ENCODE results near the gene ARHGEF38.

Gene ARHGEF38

DNA sequence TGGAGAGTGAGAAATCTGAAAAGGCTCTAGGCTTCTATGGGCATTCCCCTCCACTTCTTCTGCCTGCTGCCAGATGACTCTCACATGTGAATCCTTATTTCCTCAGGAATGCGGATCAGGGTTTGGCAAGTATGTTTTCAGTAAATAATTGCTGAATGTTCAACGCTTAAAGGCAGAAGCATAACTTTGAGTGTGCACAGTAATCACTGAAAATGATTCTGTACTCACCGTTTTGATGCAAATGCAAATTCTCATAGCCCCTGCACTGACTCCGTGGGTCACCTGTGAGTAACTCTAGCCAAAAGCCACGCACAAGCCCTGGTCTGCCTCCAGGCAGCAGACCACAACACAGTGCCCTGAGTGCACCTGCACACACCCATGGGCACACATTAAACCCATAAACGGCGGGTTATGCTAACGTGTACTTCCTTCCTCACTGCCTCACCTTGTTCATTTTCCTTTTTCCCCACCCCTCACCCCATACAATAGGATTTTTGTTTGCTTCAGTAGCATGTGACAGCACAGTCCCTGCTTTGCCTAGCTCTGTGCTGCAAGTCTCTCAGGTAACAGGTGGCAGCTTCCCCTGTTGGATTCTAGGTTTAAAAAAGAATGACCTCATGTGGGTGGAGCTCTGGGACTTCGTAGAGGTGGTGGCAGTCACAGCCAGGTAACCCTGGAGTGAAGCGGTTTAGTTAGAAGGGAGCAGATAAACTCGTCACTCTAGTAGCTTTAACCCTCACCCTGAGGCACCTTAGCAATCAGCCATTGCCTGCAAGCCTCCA lies at the start of gene ARHGEF38:
Gene ARHGEF38, plus strand, starts transcription at position 656 of the 782 bp plus-strand sequence. CDS start 146 bp downstream, outside the sequence.
- FAIRE-seq (no peak), DNase-seq (ENCODE audit: insufficient read length, low spot score) (no peak)

GRCh38 chr4:105503484-105503883 lies 48.9 kb upstream of the ARHGEF38 start:
- FAIRE-seq = no peak
- DNase-seq (ENCODE audit: insufficient read length, low spot score) = no peak

GRCh38 chr4:105504744-105505143 lies 47.7 kb upstream of the ARHGEF38 start:
- FAIRE-seq (no peak), DNase-seq (ENCODE audit: insufficient read length, low spot score) (no peak)

GRCh38 chr4:105509291-105509690 lies 43.1 kb upstream of the ARHGEF38 start:
- FAIRE-seq (peak; percentile 42), DNase-seq (ENCODE audit: insufficient read length, low spot score) (peak; percentile 4)

GRCh38 chr4:105509714-105510113 lies 42.7 kb upstream of the ARHGEF38 start:
- no peak for FAIRE-seq

GRCh38 chr4:105510245-105510644 lies 42.2 kb upstream of the ARHGEF38 start:
- DNase-seq (ENCODE audit: insufficient read length, low spot score) (no peak), FAIRE-seq (no peak)

More at GRCh38 chr4:105509714-105510113, 42.7 kb upstream of the ARHGEF38 start:
- no peak for DNase-seq (ENCODE audit: insufficient read length, low spot score)

GRCh38 chr4:105520819-105521790 lies 31.3 kb upstream of the ARHGEF38 start:
- peak; percentile 92 for FAIRE-seq
- peak; percentile 20 for DNase-seq (ENCODE audit: insufficient read length, low spot score)

- no peak for DNase-seq (ENCODE audit: insufficient read length, low spot score)
- FAIRE-seq = no peak
Measured at GRCh38 chr4:105526656-105527055, 25.8 kb upstream of the ARHGEF38 start.

DNA sequence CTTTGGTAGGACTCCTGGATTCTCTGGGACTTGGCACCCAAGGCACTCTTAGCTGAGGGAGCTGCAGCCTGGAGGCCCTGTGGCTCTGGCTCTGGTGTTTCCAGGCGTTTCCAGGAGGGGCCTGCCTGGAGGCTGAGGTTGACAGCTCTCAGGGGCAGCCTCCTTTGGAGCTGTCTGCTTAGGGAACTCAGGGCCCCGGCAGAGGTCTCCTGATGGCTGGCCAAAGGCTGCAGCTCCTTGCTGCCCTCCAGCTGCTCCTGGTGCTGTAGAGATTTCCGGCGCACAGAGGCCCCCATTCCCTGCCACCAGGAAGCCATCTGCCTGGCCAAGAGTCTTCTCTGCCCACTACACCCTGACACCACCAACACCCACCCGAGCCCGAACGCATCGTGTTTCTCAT lies 25.3 kb upstream of the ARHGEF38 start:
- no peak for FAIRE-seq
- DNase-seq (ENCODE audit: insufficient read length, low spot score) = no peak

DNA sequence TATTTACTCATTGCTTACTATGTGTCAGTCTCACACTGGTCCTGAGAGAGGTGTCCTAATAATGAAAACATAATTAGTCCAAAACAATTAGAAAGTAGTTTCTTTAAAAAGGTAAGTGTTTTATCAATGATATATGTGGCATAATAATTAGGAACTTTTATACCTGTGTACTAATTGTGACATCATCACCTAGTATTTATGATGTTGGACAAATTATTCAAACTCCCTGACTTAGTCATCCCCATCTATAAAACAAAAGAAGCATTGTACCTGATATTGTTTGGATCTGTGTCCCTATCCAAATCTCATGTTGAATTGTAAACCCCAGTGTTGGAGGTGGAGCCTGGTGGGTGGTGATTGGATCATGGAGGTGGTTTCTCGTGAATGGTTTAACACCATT lies 15.8 kb upstream of the ARHGEF38 start:
- no peak for FAIRE-seq

GRCh38 chr4:105541420-105541819 lies 11.0 kb upstream of the ARHGEF38 start:
- DNase-seq (ENCODE audit: insufficient read length, low spot score) (no peak), FAIRE-seq (no peak)

More for the DNA sequence above, 15.8 kb upstream of the ARHGEF38 start:
- DNase-seq (ENCODE audit: insufficient read length, low spot score) = no peak

DNA sequence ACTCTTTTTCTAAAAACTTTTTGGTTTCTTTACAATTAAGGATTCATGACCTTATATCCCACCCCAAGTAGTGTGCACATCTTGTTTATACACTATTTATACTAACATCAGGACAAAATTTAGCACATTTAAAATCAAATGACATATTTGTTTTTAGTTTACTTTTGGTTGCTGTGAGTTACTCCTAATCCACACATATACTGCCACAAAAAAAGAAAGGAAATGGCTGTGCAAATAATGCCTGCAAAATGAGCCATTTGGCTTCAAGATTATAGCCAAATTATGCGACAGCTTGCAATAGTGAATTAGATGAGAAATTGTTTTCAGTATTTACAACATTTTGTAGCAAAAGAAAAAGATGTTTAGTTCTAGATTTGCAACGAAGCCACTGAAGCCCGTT lies 10.4 kb upstream of the ARHGEF38 start:
- DNase-seq (ENCODE audit: insufficient read length, low spot score) (no peak), FAIRE-seq (no peak)

- FAIRE-seq = no peak
- DNase-seq (ENCODE audit: insufficient read length, low spot score) = no peak
Measured at GRCh38 chr4:105543346-105543745, 9.1 kb upstream of the ARHGEF38 start.

- DNase-seq (ENCODE audit: insufficient read length, low spot score) (no peak), FAIRE-seq (no peak)
Measured at GRCh38 chr4:105543881-105544280, 8.5 kb upstream of the ARHGEF38 start.

DNA sequence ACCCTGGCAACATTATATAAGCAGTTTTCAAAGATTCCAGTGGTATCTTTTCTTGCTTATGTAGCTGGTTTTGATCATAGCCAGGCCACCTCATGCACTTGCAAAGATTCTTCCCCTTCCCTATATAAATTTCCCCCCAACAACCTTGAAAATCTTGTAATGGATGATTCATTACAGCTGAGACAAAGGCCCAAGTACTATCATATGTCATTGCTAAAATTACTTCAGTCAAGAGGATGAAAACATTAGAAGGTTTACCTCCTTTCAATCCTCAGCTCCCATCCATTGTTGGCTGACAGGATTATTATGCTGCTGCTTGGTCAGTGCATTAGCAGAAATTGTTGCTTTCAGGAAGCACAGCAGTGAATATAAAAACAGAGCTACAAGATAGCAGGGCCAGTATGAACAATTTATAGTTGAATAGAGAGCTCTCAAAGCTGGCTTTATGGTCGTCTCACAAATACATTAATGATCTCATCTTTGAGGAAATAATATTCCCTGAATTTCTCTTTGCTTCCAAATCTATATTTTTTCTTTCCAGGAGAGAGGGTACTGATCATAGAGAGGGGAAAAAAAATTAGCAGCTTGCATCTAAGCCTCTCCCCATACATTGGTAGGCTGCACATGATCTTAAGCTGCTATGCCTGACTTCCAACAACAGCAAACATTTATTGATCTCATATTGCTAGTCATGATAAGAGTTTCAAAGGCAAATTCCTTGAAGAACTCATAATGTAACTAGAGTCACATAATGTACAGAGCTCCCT lies 7.7 kb upstream of the ARHGEF38 start:
- FAIRE-seq (no peak), DNase-seq (ENCODE audit: insufficient read length, low spot score) (no peak)

- FAIRE-seq = no peak
- DNase-seq (ENCODE audit: insufficient read length, low spot score) = no peak
Measured at GRCh38 chr4:105546086-105546485, 6.3 kb upstream of the ARHGEF38 start.

DNA sequence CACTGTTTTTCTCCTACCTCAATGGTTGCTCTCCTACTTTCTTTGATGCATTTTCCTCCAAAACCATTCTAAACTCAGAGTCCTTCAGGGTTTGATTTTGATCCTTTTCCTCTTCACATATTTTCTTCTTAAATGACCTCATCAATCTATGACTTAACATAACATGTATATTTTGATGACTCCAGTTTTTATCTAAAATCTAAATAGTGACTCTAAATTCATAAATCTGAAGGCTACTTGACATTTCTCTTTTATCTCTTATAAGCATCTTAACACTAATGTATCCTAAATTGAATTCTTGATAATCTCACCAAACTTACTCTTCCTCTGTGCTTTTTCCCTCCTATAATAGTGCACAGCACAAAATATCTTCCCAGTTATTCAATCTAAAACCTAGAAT lies 4.7 kb upstream of the ARHGEF38 start:
- DNase-seq (ENCODE audit: insufficient read length, low spot score) (no peak), FAIRE-seq (no peak)

GRCh38 chr4:105548483-105548882 lies 3.9 kb upstream of the ARHGEF38 start:
- FAIRE-seq = no peak
- no peak for DNase-seq (ENCODE audit: insufficient read length, low spot score)

DNA sequence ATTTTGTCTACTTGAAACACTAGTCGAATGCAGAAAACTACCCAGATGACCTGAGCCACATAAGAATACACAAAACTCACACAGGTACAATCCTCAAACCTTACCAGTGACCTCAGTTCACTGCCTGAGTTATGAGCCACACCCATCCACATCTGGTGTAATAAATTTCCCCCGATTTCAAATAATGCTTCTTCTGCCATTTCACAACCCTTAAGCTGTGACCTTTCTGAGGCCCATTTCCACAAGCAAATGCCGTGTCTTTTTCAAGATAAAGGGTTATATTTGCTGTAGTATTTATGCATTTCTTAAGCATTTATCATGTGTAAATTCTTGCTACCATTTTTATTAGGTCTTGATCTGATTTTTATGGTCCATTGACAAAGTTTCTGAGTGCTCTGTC lies 1.8 kb upstream of the ARHGEF38 start:
- FAIRE-seq = no peak
- DNase-seq (ENCODE audit: insufficient read length, low spot score) = no peak

GRCh38 chr4:105555409-105555808 lies 3.0 kb downstream of the ARHGEF38 start:
- FAIRE-seq (no peak), DNase-seq (ENCODE audit: insufficient read length, low spot score) (no peak)

GRCh38 chr4:105556206-105556605 lies 3.8 kb downstream of the ARHGEF38 start:
- DNase-seq (ENCODE audit: insufficient read length, low spot score) (no peak), FAIRE-seq (no peak)

Data from GM19239 (cell line).